ENCODE results near the gene SLC16A10.

Gene SLC16A10

GRCh38 chr6:111150577-111150976, 63.3 kb downstream of the SLC16A10 start:
- DNase-seq (ENCODE audit: extremely low spot score) = no peak
- POLR2A ChIA-PET = no interaction called here
- CTCF ChIA-PET = no interaction called here
- TF ChIP-seq ARNT (IDR thresholded peaks at IDR 0.05) = no peak
- TF ChIP-seq FOXK2 (IDR thresholded peaks at IDR 0.05) = no peak
- no peak for TF ChIP-seq ZNF384 (IDR thresholded peaks at IDR 0.05)
- TF ChIP-seq ELF4 (IDR thresholded peaks at IDR 0.05) = no peak
- TF ChIP-seq NFRKB (IDR thresholded peaks at IDR 0.05) = no peak
- no peak for TF ChIP-seq LEF1 (IDR thresholded peaks at IDR 0.05; ENCODE audit: borderline replicate concordance)
- TF ChIP-seq CTBP1 (IDR thresholded peaks at IDR 0.05; ENCODE audit: borderline replicate concordance) = no peak
- TF ChIP-seq SUZ12 (IDR thresholded peaks at IDR 0.05) = no peak
- no peak for TF ChIP-seq TARDBP (IDR thresholded peaks at IDR 0.05)

GRCh38 chr6:111154981-111155380, 67.7 kb downstream of the SLC16A10 start:
- CTCF ChIA-PET = no interaction called here
- DNase-seq (ENCODE audit: extremely low spot score) = no peak
- POLR2A ChIA-PET = no interaction called here
- peak; percentile 54; the same call in 1 of the 2 replicates for TF ChIP-seq ZNF384 (IDR thresholded peaks at IDR 0.05)
- TF ChIP-seq FOXA1 (IDR thresholded peaks at IDR 0.05) = no peak

DNA sequence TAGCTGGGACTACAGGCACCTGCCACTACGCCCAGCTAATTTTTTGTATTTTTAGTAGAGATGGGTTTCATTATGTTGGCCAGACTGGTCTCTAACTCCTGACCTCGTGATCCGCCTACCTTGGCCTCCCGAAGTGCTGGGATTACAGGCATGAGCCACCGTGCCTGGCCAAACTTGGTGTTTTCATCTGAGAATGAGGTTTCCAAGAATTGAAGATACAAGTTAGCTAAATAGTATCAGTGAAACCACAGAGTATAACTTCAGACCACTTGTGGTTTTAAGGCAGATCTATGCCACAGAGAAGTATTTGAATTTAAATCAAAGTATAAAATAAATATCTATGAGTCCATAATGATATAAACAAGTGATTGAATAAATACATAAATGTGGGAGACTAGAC, 70.1 kb downstream of the SLC16A10 start:
- ChIA-PET CTCF (no interaction called here), POLR2A (no interaction called here)
- TF ChIP-seq FOXK2 (IDR thresholded peaks at IDR 0.05) = no peak
- no peak for TF ChIP-seq L3MBTL2 (conservative IDR thresholded peaks at IDR 0.05)
- no peak for DNase-seq (ENCODE audit: extremely low spot score)

- TF ChIP-seq SP1 (IDR thresholded peaks at IDR 0.05) = no peak
- TF ChIP-seq, protein P1, sequence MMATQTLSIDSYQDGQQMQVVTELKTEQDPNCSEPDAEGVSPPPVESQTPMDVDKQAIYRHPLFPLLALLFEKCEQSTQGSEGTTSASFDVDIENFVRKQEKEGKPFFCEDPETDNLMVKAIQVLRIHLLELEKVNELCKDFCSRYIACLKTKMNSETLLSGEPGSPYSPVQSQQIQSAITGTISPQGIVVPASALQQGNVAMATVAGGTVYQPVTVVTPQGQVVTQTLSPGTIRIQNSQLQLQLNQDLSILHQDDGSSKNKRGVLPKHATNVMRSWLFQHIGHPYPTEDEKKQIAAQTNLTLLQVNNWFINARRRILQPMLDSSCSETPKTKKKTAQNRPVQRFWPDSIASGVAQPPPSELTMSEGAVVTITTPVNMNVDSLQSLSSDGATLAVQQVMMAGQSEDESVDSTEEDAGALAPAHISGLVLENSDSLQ (IDR thresholded peaks at IDR 0.05) = no peak
- TF ChIP-seq L3MBTL2 (conservative IDR thresholded peaks at IDR 0.05) = no peak
- TF ChIP-seq ELF4 (IDR thresholded peaks at IDR 0.05) = no peak
- TF ChIP-seq CTBP1 (IDR thresholded peaks at IDR 0.05; ENCODE audit: borderline replicate concordance) = no peak
- no peak for TF ChIP-seq FOXM1 (IDR thresholded peaks at IDR 0.05; ENCODE audit: borderline replicate concordance)
- no peak for TF ChIP-seq ZNF384 (IDR thresholded peaks at IDR 0.05)
- TF ChIP-seq FOXA1 (IDR thresholded peaks at IDR 0.05) = no peak
- no peak for TF ChIP-seq LEF1 (IDR thresholded peaks at IDR 0.05; ENCODE audit: borderline replicate concordance)
- TF ChIP-seq NFRKB (IDR thresholded peaks at IDR 0.05) = no peak
- TF ChIP-seq FOXK2 (IDR thresholded peaks at IDR 0.05) = no peak
- TF ChIP-seq TARDBP (IDR thresholded peaks at IDR 0.05) = no peak
- no peak for TF ChIP-seq SUZ12 (IDR thresholded peaks at IDR 0.05)
- ChIA-PET CTCF (no interaction called here), POLR2A (no interaction called here)
- no peak for DNase-seq (ENCODE audit: extremely low spot score)
Observed at GRCh38 chr6:111159633-111160032, 72.3 kb downstream of the SLC16A10 start.

DNA sequence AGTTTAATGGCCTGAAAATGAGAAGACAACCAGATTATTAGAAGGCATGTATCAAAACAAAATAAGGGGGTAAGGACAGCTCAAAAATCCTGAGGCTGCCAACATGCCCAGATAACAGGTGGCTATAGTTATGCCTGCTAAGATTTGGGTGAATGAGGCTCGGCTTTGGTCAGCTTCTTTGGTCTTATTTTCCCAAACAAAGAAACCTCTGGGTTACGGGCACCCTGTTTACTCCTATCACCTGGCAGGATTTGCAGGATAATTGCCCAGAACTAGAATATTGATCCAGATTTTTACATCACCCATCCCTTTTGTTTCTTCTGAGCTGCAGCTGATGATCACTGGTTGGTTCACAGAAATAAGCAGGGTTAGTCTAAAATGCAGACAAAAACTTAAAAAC, 74.3 kb downstream of the SLC16A10 start:
- CTCF ChIA-PET = no interaction called here
- DNase-seq (ENCODE audit: extremely low spot score) = no peak
- no peak for TF ChIP-seq SUZ12 (IDR thresholded peaks at IDR 0.05)
- no peak for TF ChIP-seq TARDBP (IDR thresholded peaks at IDR 0.05)
- no peak for TF ChIP-seq FOXA1 (IDR thresholded peaks at IDR 0.05)
- no peak for TF ChIP-seq ARNT (IDR thresholded peaks at IDR 0.05)
- no peak for TF ChIP-seq HDGF (IDR thresholded peaks at IDR 0.05; ENCODE audit: borderline replicate concordance)
- no peak for TF ChIP-seq FOXM1 (IDR thresholded peaks at IDR 0.05; ENCODE audit: borderline replicate concordance)
- no peak for TF ChIP-seq LEF1 (IDR thresholded peaks at IDR 0.05; ENCODE audit: borderline replicate concordance)
- TF ChIP-seq BHLHE40 (IDR thresholded peaks at IDR 0.05; ENCODE audit: borderline replicate concordance) = no peak
- POLR2A ChIA-PET = no interaction called here

- TF ChIP-seq ZNF384 (IDR thresholded peaks at IDR 0.05) (no peak), L3MBTL2 (conservative IDR thresholded peaks at IDR 0.05) (no peak), HDGF (IDR thresholded peaks at IDR 0.05; ENCODE audit: borderline replicate concordance) (no peak), SUZ12 (IDR thresholded peaks at IDR 0.05) (no peak), TARDBP (IDR thresholded peaks at IDR 0.05) (no peak), LEF1 (IDR thresholded peaks at IDR 0.05; ENCODE audit: borderline replicate concordance) (no peak), FOXA1 (IDR thresholded peaks at IDR 0.05) (no peak)
- POLR2A ChIA-PET = no interaction called here
- CTCF ChIA-PET = no interaction called here
- no peak for DNase-seq (ENCODE audit: extremely low spot score)
Observed at GRCh38 chr6:111162504-111162903, 75.2 kb downstream of the SLC16A10 start.

DNA sequence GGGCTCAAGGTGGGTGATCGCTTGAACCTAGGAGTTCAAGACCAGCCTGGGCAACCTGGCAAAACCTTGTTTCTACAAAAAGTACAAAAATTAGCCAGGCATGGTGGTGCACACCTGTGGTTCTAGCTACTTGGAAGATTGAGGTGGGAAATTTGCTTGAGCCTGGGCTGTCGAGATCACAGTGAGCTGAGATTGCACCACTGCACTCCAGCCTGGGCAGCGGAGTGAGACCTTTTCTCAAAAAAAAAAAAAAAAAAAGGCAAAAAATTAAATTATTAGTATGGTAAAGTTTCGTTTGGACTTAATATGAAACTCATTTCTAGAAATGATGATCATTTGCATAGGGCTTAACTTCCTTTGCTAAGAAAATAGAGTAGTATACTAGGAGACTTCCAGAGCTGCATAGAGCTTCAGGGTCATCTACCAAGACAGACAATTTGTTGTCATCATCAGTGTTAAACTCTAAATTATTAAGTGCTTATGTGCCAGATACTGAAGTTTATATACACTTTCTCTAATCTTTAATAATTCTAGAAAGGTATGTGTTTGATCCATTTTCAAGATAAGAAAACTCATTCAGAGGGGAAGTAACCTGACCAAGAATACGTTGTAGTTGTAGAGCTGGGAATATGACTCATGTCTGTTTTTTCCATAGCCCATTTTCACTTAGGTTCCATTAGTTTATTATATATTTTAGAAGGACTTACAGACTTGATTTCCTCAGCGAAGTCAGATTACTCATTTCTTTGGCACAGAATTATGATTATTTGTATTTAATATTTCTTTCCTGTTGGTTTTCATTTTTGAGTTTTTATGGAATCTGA, 84.5 kb downstream of the SLC16A10 start:
- TF ChIP-seq ARNT (IDR thresholded peaks at IDR 0.05) = no peak
- no peak for TF ChIP-seq ZNF384 (IDR thresholded peaks at IDR 0.05)
- TF ChIP-seq BHLHE40 (IDR thresholded peaks at IDR 0.05; ENCODE audit: borderline replicate concordance) = no peak
- TF ChIP-seq, protein P1 (IDR thresholded peaks at IDR 0.05) = no peak
- TF ChIP-seq FOXA1 (IDR thresholded peaks at IDR 0.05) = no peak
- POLR2A ChIA-PET = no interaction called here
- no peak for DNase-seq (ENCODE audit: extremely low spot score)
- CTCF ChIA-PET = no interaction called here

- CTCF ChIA-PET = no interaction called here
- DNase-seq (ENCODE audit: extremely low spot score) = no peak
- POLR2A ChIA-PET = no interaction called here
- TF ChIP-seq BHLHE40 (IDR thresholded peaks at IDR 0.05; ENCODE audit: borderline replicate concordance) (no peak), SP1 (IDR thresholded peaks at IDR 0.05) (no peak), L3MBTL2 (conservative IDR thresholded peaks at IDR 0.05) (no peak), FOXM1 (IDR thresholded peaks at IDR 0.05; ENCODE audit: borderline replicate concordance) (no peak), ARNT (IDR thresholded peaks at IDR 0.05) (no peak)
Observed at GRCh38 chr6:111172563-111172962, 85.3 kb downstream of the SLC16A10 start.
